Activated T-helper 2 cell treated with anti-CD3 and anti-CD28 coated beads, Interferon-gamma antibody, Interleukin-2, Interleukin-4, amounts not matched to agents 10 μg/mL and 5 μg/mL and 100 μg/mL, durations not matched to agents 14 hours and 24 hours and 36 hours (primary cell): ENCODE measurements around the gene GSAP. TPM values are rescaled to one million over a fixed set of nuclear protein-coding genes. Genes with fewer than 3 reads are reported as not detected.
"Not testable (repeated sequence)": the region's sequence is repeated elsewhere in the genome, so short reads cannot be mapped to it uniquely, and the experiment has no call there.

Source experiments
- DNase-seq: peaks from one replicate; pipeline ENCODE4 v3.0.0; 2021; ENCODE audit warnings: low spot score
- H3K27ac Mint-ChIP-seq: one replicate; pipeline ENCODE4 v1.8.0; 2021; ENCODE audit warnings: mixed read lengths
- H3K27me3 Mint-ChIP-seq: one replicate; pipeline ENCODE4 v1.8.0; 2021; ENCODE audit warnings: low read depth, mixed read lengths
- H3K36me3 Mint-ChIP-seq: one replicate; pipeline ENCODE4 v1.8.0; 2021; ENCODE audit warnings: low read depth, mixed read lengths
- H3K4me1 Mint-ChIP-seq: one replicate; pipeline ENCODE4 v1.8.0; 2021; ENCODE audit warnings: low read depth, mixed read lengths
- H3K4me3 Mint-ChIP-seq: one replicate; pipeline ENCODE4 v1.8.0; 2021; ENCODE audit warnings: low read depth, mild to moderate bottlenecking, moderate library complexity, mixed read lengths
- H3K9me3 Mint-ChIP-seq: one replicate; pipeline ENCODE4 v1.8.0; 2021; ENCODE audit warnings: mixed read lengths
- intact Hi-C: fragments of 100-400 bp; cut with micrococcal nuclease; formaldehyde crosslinking; loops from one replicate; pipeline ENCODE4 v1.15.1; 2023
- total RNA-seq: library from RNA; stranded (reverse); gene quantifications from 2 replicates; pipeline ENCODE4 v1.2.3, GENCODE V29; 2022

The GSAP gene
- total RNA-seq, 1 donor from 2014 or later = 0.43 TPM

- H3K9me3 Mint-ChIP-seq = no peaks in the 10 kb centered on the region
- no peak overlapping the region for H3K27ac Mint-ChIP-seq
- H3K4me1 Mint-ChIP-seq = no peaks in the 10 kb centered on the region
- intact Hi-C loops = no loop called here
- no peak for DNase-seq
- H3K36me3 Mint-ChIP-seq = no peaks in the 10 kb centered on the region
- H3K27me3 Mint-ChIP-seq = peaks cover 26% of the 10 kb centered on the region
- no peak overlapping the region for H3K4me3 Mint-ChIP-seq
These were observed 37.4 kb upstream of the GSAP start for GRCh38 chr7:77453531-77453930.

- H3K27ac Mint-ChIP-seq, H3K36me3 Mint-ChIP-seq, H3K9me3 Mint-ChIP-seq, DNase-seq, H3K4me1 Mint-ChIP-seq, H3K4me3 Mint-ChIP-seq, intact Hi-C loops: not testable (repeated sequence)
- H3K27me3 Mint-ChIP-seq = peaks cover 17% of the 10 kb centered on the region
These were observed 35.8 kb upstream of the GSAP start for GRCh38 chr7:77451950-77452349.

GRCh38 chr7:77450613-77451012, 34.5 kb upstream of the GSAP start:
- Mint-ChIP-seq H3K4me3 (no peak overlapping the region), H3K9me3 (no peaks in the 10 kb centered on the region), H3K4me1 (peaks cover 2% of the 10 kb centered on the region), H3K27ac (no peak overlapping the region), H3K36me3 (no peaks in the 10 kb centered on the region), H3K27me3 (peaks cover 17% of the 10 kb centered on the region)
- intact Hi-C loops = no loop called here
- DNase-seq = no peak

GRCh38 chr7:77450054-77450453, 33.9 kb upstream of the GSAP start:
- DNase-seq = no peak
- peaks cover 2% of the 10 kb centered on the region for H3K4me1 Mint-ChIP-seq
- peaks cover 16% of the 10 kb centered on the region for H3K27me3 Mint-ChIP-seq
- H3K9me3 Mint-ChIP-seq = no peaks in the 10 kb centered on the region
- no peak overlapping the region for H3K4me3 Mint-ChIP-seq
- no peak overlapping the region for H3K27ac Mint-ChIP-seq
- no peaks in the 10 kb centered on the region for H3K36me3 Mint-ChIP-seq
- intact Hi-C loops = no loop called here

- Mint-ChIP-seq H3K9me3 (no peaks in the 10 kb centered on the region), H3K4me3 (no peak overlapping the region), H3K27ac (no peak overlapping the region), H3K36me3 (no peaks in the 10 kb centered on the region), H3K27me3 (peaks cover 6% of the 10 kb centered on the region), H3K4me1 (peaks cover 2% of the 10 kb centered on the region)
- intact Hi-C loops = no loop called here
- no peak for DNase-seq
These were observed 31.5 kb upstream of the GSAP start for GRCh38 chr7:77447616-77448015.

GRCh38 chr7:77444123-77444522, 28.0 kb upstream of the GSAP start:
- intact Hi-C loops = no loop called here
- no peaks in the 10 kb centered on the region for H3K9me3 Mint-ChIP-seq
- no peak overlapping the region for H3K4me3 Mint-ChIP-seq
- H3K4me1 Mint-ChIP-seq = peaks cover 2% of the 10 kb centered on the region
- no peak for DNase-seq
- H3K36me3 Mint-ChIP-seq = no peaks in the 10 kb centered on the region
- no peak overlapping the region for H3K27ac Mint-ChIP-seq
- H3K27me3 Mint-ChIP-seq = peaks cover 16% of the 10 kb centered on the region

- no peak for DNase-seq
- Mint-ChIP-seq H3K9me3 (no peaks in the 10 kb centered on the region), H3K27me3 (peaks cover 23% of the 10 kb centered on the region), H3K4me1 (peaks cover 5% of the 10 kb centered on the region), H3K4me3 (no peak overlapping the region), H3K36me3 (no peaks in the 10 kb centered on the region), H3K27ac (no peak overlapping the region)
- intact Hi-C loops = no loop called here
These were observed 26.9 kb upstream of the GSAP start for GRCh38 chr7:77443042-77443441.

- H3K4me3 Mint-ChIP-seq = no peak overlapping the region
- peaks cover 25% of the 10 kb centered on the region for H3K27me3 Mint-ChIP-seq
- H3K4me1 Mint-ChIP-seq = peaks cover 5% of the 10 kb centered on the region
These were observed 26.5 kb upstream of the GSAP start for GRCh38 chr7:77442636-77443035.

GRCh38 chr7:77441046-77441445, 24.9 kb upstream of the GSAP start:
- peaks cover 3% of the 10 kb centered on the region for H3K4me1 Mint-ChIP-seq
- no peak overlapping the region for H3K4me3 Mint-ChIP-seq
- intact Hi-C loops = no loop called here
- H3K36me3 Mint-ChIP-seq = no peaks in the 10 kb centered on the region
- peaks cover 23% of the 10 kb centered on the region for H3K27me3 Mint-ChIP-seq
- no peak overlapping the region for H3K27ac Mint-ChIP-seq
- no peak for DNase-seq
- no peaks in the 10 kb centered on the region for H3K9me3 Mint-ChIP-seq

More at GRCh38 chr7:77442636-77443035, 26.5 kb upstream of the GSAP start:
- intact Hi-C loops = no loop called here
- no peak for DNase-seq
- Mint-ChIP-seq H3K27ac (no peak overlapping the region), H3K36me3 (no peaks in the 10 kb centered on the region), H3K9me3 (no peaks in the 10 kb centered on the region)

GRCh38 chr7:77439572-77439971, 23.4 kb upstream of the GSAP start:
- no peaks in the 10 kb centered on the region for H3K9me3 Mint-ChIP-seq
- intact Hi-C loops = no loop called here
- H3K4me1 Mint-ChIP-seq = peaks cover 3% of the 10 kb centered on the region
- H3K4me3 Mint-ChIP-seq = no peak overlapping the region
- DNase-seq = no peak
- H3K27me3 Mint-ChIP-seq = peaks cover 24% of the 10 kb centered on the region
- no peak overlapping the region for H3K27ac Mint-ChIP-seq
- no peaks in the 10 kb centered on the region for H3K36me3 Mint-ChIP-seq

- Mint-ChIP-seq H3K27me3 (peaks cover 31% of the 10 kb centered on the region), H3K9me3 (no peaks in the 10 kb centered on the region), H3K27ac (no peak overlapping the region), H3K4me1 (peaks cover 3% of the 10 kb centered on the region), H3K36me3 (no peaks in the 10 kb centered on the region), H3K4me3 (no peak overlapping the region)
- DNase-seq = no peak
- intact Hi-C loops = no loop called here
These were observed 22.0 kb upstream of the GSAP start for GRCh38 chr7:77438131-77438530.

- intact Hi-C loops = no loop called here
- no peaks in the 10 kb centered on the region for H3K9me3 Mint-ChIP-seq
- no peaks in the 10 kb centered on the region for H3K36me3 Mint-ChIP-seq
- H3K4me3 Mint-ChIP-seq = no peak overlapping the region
- peaks cover 7% of the 10 kb centered on the region for H3K4me1 Mint-ChIP-seq
- H3K27me3 Mint-ChIP-seq = peaks cover 26% of the 10 kb centered on the region
- H3K27ac Mint-ChIP-seq = no peak overlapping the region
- DNase-seq = no peak
These were observed 18.6 kb upstream of the GSAP start for GRCh38 chr7:77434570-77435275.

GRCh38 chr7:77433901-77434300, 17.8 kb upstream of the GSAP start:
- Mint-ChIP-seq H3K4me1 (peaks cover 13% of the 10 kb centered on the region), H3K27me3 (peaks cover 22% of the 10 kb centered on the region), H3K36me3 (no peaks in the 10 kb centered on the region), H3K9me3 (no peaks in the 10 kb centered on the region), H3K27ac (no peak overlapping the region), H3K4me3 (no peak overlapping the region)
- intact Hi-C loops = no loop called here
- no peak for DNase-seq

- H3K4me3 Mint-ChIP-seq = no peak overlapping the region
- intact Hi-C loops = no loop called here
These were observed 14.8 kb upstream of the GSAP start for GRCh38 chr7:77430927-77431326.

More at GRCh38 chr7:77430927-77431326, 14.8 kb upstream of the GSAP start:
- Mint-ChIP-seq H3K36me3 (no peaks in the 10 kb centered on the region), H3K9me3 (no peaks in the 10 kb centered on the region), H3K27ac (no peak overlapping the region), H3K27me3 (peaks cover 11% of the 10 kb centered on the region), H3K4me1 (peaks cover 32% of the 10 kb centered on the region)
- no peak for DNase-seq
